ENCODE data around the gene CDK5RAP2. TPM values are rescaled to one million over a fixed set of nuclear protein-coding genes. Genes with fewer than 3 reads are reported as not detected.

Gene CDK5RAP2
- total RNA-seq, 1 experiment from 2014 or later = 33.2 TPM

- DNase-seq = no peak
- Histone ChIP-seq H3K27me3 (ENCODE audit: control insufficient read depth, insufficient read depth, low read length) (no peaks in the 10 kb centered on the region), H3K4me3 (ENCODE audit: insufficient read depth, low read depth, low read length) (no peak overlapping the region), H3K36me3 (replicated peaks; ENCODE audit: control insufficient read depth, insufficient read depth, low read length) (no peaks in the 10 kb centered on the region)
Observed at GRCh38 chr9:120609636-120610035, 29.7 kb upstream of the CDK5RAP2 start.

- H3K27me3 ChIP-seq (ENCODE audit: control insufficient read depth, insufficient read depth, low read length) = no peaks in the 10 kb centered on the region
- no peak overlapping the region for H3K4me3 ChIP-seq (ENCODE audit: insufficient read depth, low read depth, low read length)
- H3K36me3 ChIP-seq (replicated peaks; ENCODE audit: control insufficient read depth, insufficient read depth, low read length) = no peaks in the 10 kb centered on the region
- no peak for DNase-seq
Observed at GRCh38 chr9:120608421-120608820, 28.5 kb upstream of the CDK5RAP2 start.

- Histone ChIP-seq H3K36me3 (replicated peaks; ENCODE audit: control insufficient read depth, insufficient read depth, low read length) (no peaks in the 10 kb centered on the region), H3K27me3 (ENCODE audit: control insufficient read depth, insufficient read depth, low read length) (no peaks in the 10 kb centered on the region), H3K4me3 (ENCODE audit: insufficient read depth, low read depth, low read length) (no peak overlapping the region)
- DNase-seq = no peak
Observed at GRCh38 chr9:120603591-120603990, 23.6 kb upstream of the CDK5RAP2 start.

- Histone ChIP-seq H3K36me3 (replicated peaks; ENCODE audit: control insufficient read depth, insufficient read depth, low read length) (no peaks in the 10 kb centered on the region), H3K4me3 (ENCODE audit: insufficient read depth, low read depth, low read length) (no peak overlapping the region), H3K27me3 (ENCODE audit: control insufficient read depth, insufficient read depth, low read length) (no peaks in the 10 kb centered on the region)
- DNase-seq = no peak
Observed at GRCh38 chr9:120603010-120603409, 23.0 kb upstream of the CDK5RAP2 start.

GRCh38 chr9:120593955-120594277, 13.9 kb upstream of the CDK5RAP2 start:
- DNase-seq = no peak
- no peak overlapping the region for H3K4me3 ChIP-seq (ENCODE audit: insufficient read depth, low read depth, low read length)
- no peaks in the 10 kb centered on the region for H3K36me3 ChIP-seq (replicated peaks; ENCODE audit: control insufficient read depth, insufficient read depth, low read length)
- no peaks in the 10 kb centered on the region for H3K27me3 ChIP-seq (ENCODE audit: control insufficient read depth, insufficient read depth, low read length)

GRCh38 chr9:120593250-120593954, 13.4 kb upstream of the CDK5RAP2 start:
- no peaks in the 10 kb centered on the region for H3K36me3 ChIP-seq (replicated peaks; ENCODE audit: control insufficient read depth, insufficient read depth, low read length)
- H3K27me3 ChIP-seq (ENCODE audit: control insufficient read depth, insufficient read depth, low read length) = no peaks in the 10 kb centered on the region
- H3K4me3 ChIP-seq (ENCODE audit: insufficient read depth, low read depth, low read length) = no peak overlapping the region
- DNase-seq = no peak

- no peak overlapping the region for H3K4me3 ChIP-seq (ENCODE audit: insufficient read depth, low read depth, low read length)
- H3K27me3 ChIP-seq (ENCODE audit: control insufficient read depth, insufficient read depth, low read length) = no peaks in the 10 kb centered on the region
- DNase-seq = no peak
- H3K36me3 ChIP-seq (replicated peaks; ENCODE audit: control insufficient read depth, insufficient read depth, low read length) = no peaks in the 10 kb centered on the region
Observed at GRCh38 chr9:120592210-120592609, 12.2 kb upstream of the CDK5RAP2 start.

- DNase-seq = no peak
- Histone ChIP-seq H3K36me3 (replicated peaks; ENCODE audit: control insufficient read depth, insufficient read depth, low read length) (no peaks in the 10 kb centered on the region), H3K4me3 (ENCODE audit: insufficient read depth, low read depth, low read length) (no peak overlapping the region), H3K27me3 (ENCODE audit: control insufficient read depth, insufficient read depth, low read length) (no peaks in the 10 kb centered on the region)
Observed at GRCh38 chr9:120587328-120587727, 7.4 kb upstream of the CDK5RAP2 start.

- H3K36me3 ChIP-seq (replicated peaks; ENCODE audit: control insufficient read depth, insufficient read depth, low read length) = no peaks in the 10 kb centered on the region
- no peaks in the 10 kb centered on the region for H3K27me3 ChIP-seq (ENCODE audit: control insufficient read depth, insufficient read depth, low read length)
- no peak overlapping the region for H3K4me3 ChIP-seq (ENCODE audit: insufficient read depth, low read depth, low read length)
- DNase-seq = no peak
Observed at GRCh38 chr9:120583958-120584369, 4.0 kb upstream of the CDK5RAP2 start.

GRCh38 chr9:120579139-120580050, 572 bp downstream of the CDK5RAP2 start:
- peak; percentile 75 for DNase-seq
- Histone ChIP-seq H3K4me3 (ENCODE audit: insufficient read depth, low read depth, low read length) (peak overlapping the region; percentile 72), H3K36me3 (replicated peaks; ENCODE audit: control insufficient read depth, insufficient read depth, low read length) (no peaks in the 10 kb centered on the region), H3K27me3 (ENCODE audit: control insufficient read depth, insufficient read depth, low read length) (no peaks in the 10 kb centered on the region)

- Histone ChIP-seq H3K4me3 (ENCODE audit: insufficient read depth, low read depth, low read length) (no peak overlapping the region), H3K27me3 (ENCODE audit: control insufficient read depth, insufficient read depth, low read length) (no peaks in the 10 kb centered on the region), H3K36me3 (replicated peaks; ENCODE audit: control insufficient read depth, insufficient read depth, low read length) (peaks cover 15% of the 10 kb centered on the region)
- no peak for DNase-seq
Observed at GRCh38 chr9:120574473-120574872, 5.5 kb downstream of the CDK5RAP2 start.

GRCh38 chr9:120572472-120572871, 7.5 kb downstream of the CDK5RAP2 start:
- no peak for DNase-seq
- no peaks in the 10 kb centered on the region for H3K27me3 ChIP-seq (ENCODE audit: control insufficient read depth, insufficient read depth, low read length)
- no peak overlapping the region for H3K4me3 ChIP-seq (ENCODE audit: insufficient read depth, low read depth, low read length)
- H3K36me3 ChIP-seq (replicated peaks; ENCODE audit: control insufficient read depth, insufficient read depth, low read length) = peaks cover 20% of the 10 kb centered on the region

GRCh38 chr9:120571443-120572257, 8.3 kb downstream of the CDK5RAP2 start:
- DNase-seq = no peak
- Histone ChIP-seq H3K27me3 (ENCODE audit: control insufficient read depth, insufficient read depth, low read length) (no peaks in the 10 kb centered on the region), H3K36me3 (replicated peaks; ENCODE audit: control insufficient read depth, insufficient read depth, low read length) (peaks cover 21% of the 10 kb centered on the region)

GRCh38 chr9:120570296-120570695, 9.7 kb downstream of the CDK5RAP2 start:
- Histone ChIP-seq H3K36me3 (replicated peaks; ENCODE audit: control insufficient read depth, insufficient read depth, low read length) (peaks cover 23% of the 10 kb centered on the region), H3K4me3 (ENCODE audit: insufficient read depth, low read depth, low read length) (no peak overlapping the region), H3K27me3 (ENCODE audit: control insufficient read depth, insufficient read depth, low read length) (no peaks in the 10 kb centered on the region)
- DNase-seq = no peak

More at GRCh38 chr9:120571443-120572257, 8.3 kb downstream of the CDK5RAP2 start:
- H3K4me3 ChIP-seq (ENCODE audit: insufficient read depth, low read depth, low read length) = no peak overlapping the region

Measured in H7 (cell line).